ENCODE measurements around the gene MRAP.

DNA sequence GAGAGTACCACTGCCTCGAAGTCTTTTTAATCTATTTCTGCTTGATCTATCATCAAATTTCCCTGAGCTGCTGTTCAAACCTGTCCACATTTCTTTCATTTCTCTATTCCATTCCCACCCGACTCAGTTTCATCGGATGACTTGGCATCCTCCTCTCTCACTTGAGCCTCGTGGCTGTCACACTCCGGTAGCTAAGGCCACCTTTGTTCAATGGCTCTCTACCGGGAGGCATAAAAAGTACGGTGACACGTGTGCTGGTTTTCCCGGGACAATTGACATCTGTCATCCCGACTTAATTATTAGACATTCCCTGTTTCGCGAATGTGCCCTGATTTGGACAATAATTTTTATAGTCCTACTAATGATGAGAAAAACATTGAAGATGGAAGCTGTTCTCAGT lies 42.4 kb upstream of the MRAP start:
- TF ChIP-seq TP53 (CRISPR knock-in tag; IDR thresholded peaks at IDR 0.05) = no peak
- TF ChIP-seq MAFK (IDR thresholded peaks at IDR 0.05; ENCODE audit: partially characterized antibody) = no peak
- TF ChIP-seq SREBF2 (IDR thresholded peaks at IDR 0.05) = no peak
- TF ChIP-seq EP300 (IDR thresholded peaks at IDR 0.05) = no peak

All from A549 (cell line).